C4-2B (cell line): ENCODE results near the gene DNAH6.

Experiments
- CTCF ChIP-seq: fragments of 450-650 bp; conservative IDR thresholded peaks from 2 replicates; pipeline ENCODE4 v1.5.1; 2017; ENCODE audit warnings: mild to moderate bottlenecking
- ZFX ChIP-seq: fragments of 450-650 bp; IDR thresholded peaks from 2 replicates; pipeline ENCODE4 v1.6.1; 2017

- TF ChIP-seq CTCF (no peak), ZFX (no peak)
These were observed 48.9 kb upstream of the DNAH6 start for GRCh38 chr2:84467389-84467788.
